ENCODE results near the gene WDTC1. TPM values are rescaled to one million over a fixed set of nuclear protein-coding genes. Genes with fewer than 3 reads are reported as not detected.

The WDTC1 gene
- total and polyA plus RNA-seq, 12 donors: 14.4 to 74.3 (median 61.6) TPM

DNA sequence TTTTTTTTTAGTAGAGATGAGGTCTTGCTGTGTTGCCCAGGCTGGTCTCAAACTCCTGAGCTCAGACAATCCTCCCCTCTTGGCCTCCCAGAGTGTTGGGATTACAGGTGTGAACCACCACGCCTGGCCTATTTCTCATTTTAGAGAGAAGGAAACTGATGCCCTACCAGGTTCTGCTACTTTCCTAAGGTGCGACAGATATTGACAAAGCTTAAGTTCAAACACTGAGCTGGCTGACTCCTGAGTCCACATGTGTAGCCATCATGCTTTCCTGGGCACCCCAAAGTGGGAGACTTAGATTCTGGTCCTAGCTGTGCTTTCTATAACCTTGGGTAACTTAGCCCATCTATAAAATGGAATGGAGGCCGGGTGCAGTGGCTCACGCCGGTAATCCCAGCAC lies 82.4 kb downstream of the WDTC1 start:
- peaks cover 0 to 3% (median 0%) of the 10 kb centered on the region in 9 donors for H3K36me3 ChIP-seq
- no peak overlapping the region for H3K27ac ChIP-seq
- ATAC-seq (no peak), DNase-seq (no peak)
- TF ChIP-seq, protein P1, sequence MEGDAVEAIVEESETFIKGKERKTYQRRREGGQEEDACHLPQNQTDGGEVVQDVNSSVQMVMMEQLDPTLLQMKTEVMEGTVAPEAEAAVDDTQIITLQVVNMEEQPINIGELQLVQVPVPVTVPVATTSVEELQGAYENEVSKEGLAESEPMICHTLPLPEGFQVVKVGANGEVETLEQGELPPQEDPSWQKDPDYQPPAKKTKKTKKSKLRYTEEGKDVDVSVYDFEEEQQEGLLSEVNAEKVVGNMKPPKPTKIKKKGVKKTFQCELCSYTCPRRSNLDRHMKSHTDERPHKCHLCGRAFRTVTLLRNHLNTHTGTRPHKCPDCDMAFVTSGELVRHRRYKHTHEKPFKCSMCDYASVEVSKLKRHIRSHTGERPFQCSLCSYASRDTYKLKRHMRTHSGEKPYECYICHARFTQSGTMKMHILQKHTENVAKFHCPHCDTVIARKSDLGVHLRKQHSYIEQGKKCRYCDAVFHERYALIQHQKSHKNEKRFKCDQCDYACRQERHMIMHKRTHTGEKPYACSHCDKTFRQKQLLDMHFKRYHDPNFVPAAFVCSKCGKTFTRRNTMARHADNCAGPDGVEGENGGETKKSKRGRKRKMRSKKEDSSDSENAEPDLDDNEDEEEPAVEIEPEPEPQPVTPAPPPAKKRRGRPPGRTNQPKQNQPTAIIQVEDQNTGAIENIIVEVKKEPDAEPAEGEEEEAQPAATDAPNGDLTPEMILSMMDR (IDR thresholded peaks at IDR 0.05): no peak
- 89 to 92% methylated on average over 5 of the region's 5 CpGs for WGBS, 2 donors
- peaks cover 0 to 13% (median 5%) of the 10 kb centered on the region in 9 donors for H3K4me1 ChIP-seq
- intact Hi-C loops (cut with DNase I): no loop called here
- H3K9me3 ChIP-seq: no peaks in the 10 kb centered on the region
- no peak overlapping the region for H3K4me3 ChIP-seq
- no peaks in the 10 kb centered on the region for H3K27me3 ChIP-seq

DNA sequence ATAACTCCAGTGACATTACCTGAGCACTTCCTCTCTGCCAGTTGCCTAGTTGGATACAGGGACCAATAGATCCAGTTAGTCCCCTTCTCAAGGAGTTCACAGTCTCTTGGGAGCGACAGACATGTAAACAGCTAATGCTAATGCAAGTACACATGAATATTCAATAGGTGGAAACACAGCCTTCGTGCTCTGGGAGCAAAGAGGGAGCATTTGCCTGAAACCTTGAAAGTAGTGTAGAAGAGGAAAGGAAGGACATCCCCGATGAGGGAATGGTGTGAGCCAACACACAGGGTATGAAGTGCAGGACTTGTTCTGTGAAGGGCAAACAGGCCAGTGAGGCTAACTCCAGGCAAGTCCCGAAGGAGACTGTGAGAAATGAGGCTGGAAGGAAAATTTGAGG lies 83.7 kb downstream of the WDTC1 start:
- Histone ChIP-seq H3K27me3 (no peaks in the 10 kb centered on the region), H3K9me3 (no peaks in the 10 kb centered on the region), H3K4me1 (peaks cover 0 to 20% (median 9%) of the 10 kb centered on the region in 9 donors), H3K36me3 (no peaks in the 10 kb centered on the region), H3K27ac (no peak overlapping the region), H3K4me3 (no peak overlapping the region)
- ATAC-seq: no peak
- 22 to 30% methylated on average over 4 of the region's 4 CpGs for WGBS, 2 donors
- TF ChIP-seq, protein P1 (IDR thresholded peaks at IDR 0.05): no peak
- intact Hi-C loops (cut with DNase I): no loop called here
- no peak for DNase-seq

DNA sequence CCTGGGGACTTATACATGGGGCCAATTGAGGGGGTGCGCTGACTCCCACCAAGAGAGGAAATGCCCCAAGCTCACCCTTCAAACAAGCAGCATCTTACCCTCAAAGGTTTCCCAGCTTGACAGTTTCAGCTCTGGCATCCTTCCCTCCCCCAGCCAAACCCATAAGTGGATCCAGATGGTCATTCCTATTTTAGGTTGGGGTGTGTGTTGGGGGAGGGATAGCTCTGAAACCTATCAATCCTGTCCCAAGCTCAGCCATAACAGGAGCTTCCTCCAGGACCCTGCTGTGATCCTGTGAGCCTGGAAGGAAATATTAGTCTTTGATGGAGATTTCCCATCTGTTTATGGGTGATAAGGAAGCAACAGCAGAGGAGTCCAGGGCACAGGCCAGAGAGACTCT lies 84.2 kb downstream of the WDTC1 start:
- ATAC-seq (no peak), DNase-seq (no peak)
- Histone ChIP-seq H3K4me3 (no peak overlapping the region), H3K4me1 (peaks cover 0 to 24% (median 14%) of the 10 kb centered on the region in 9 donors), H3K27me3 (no peaks in the 10 kb centered on the region), H3K36me3 (peaks cover 0 to under 1% (median 0%) of the 10 kb centered on the region in 9 donors), H3K27ac (no peak overlapping the region), H3K9me3 (no peaks in the 10 kb centered on the region)
- intact Hi-C loops (cut with DNase I): no loop called here
- WGBS, 2 donors: 59 to 65% methylated on average over 1 of the region's 1 CpG
- TF ChIP-seq, protein P1 (IDR thresholded peaks at IDR 0.05): no peak

DNA sequence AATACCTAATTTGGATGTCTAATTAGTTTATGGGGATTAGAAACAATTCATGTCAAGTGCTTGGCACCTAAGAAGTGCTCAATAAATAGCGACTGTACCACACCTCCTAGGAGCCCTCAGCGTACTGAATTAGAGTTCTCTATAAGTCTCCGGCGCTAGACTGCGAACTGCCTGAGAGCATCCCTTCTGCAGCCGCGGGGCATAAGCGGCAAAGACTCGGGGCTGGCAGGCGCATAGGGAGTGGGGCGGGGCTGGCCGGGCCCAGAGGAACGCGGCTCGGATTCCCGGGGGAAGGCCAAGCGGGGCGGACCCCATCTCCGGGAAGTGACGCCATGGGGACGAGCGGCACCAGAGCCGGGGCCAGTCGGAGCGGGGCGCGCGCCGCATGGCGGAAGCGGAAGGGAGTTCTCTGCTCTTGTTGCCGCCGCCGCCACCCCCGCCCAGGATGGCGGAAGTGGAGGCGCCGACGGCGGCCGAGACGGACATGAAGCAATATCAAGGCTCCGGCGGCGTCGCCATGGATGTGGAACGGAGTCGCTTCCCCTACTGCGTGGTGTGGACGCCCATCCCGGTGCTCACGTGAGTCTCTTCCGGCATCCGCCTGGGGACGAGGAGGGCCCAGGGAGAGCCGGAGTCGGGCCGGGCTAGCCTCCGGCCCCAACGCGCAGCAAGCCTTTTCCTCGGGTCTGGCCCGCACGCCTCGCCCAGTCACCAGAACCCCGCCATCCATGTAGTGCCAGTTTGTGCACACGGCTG lies 87.6 kb downstream of the WDTC1 start, which contains the start of gene TMEM222:
TSS of gene TMEM222 (plus strand) at position 351 of the 756 bp plus-strand sequence. CDS start at position 386, 35 bp downstream.
- H3K27me3 ChIP-seq: no peaks in the 10 kb centered on the region
- peaks cover 0 to 34% (median 8%) of the 10 kb centered on the region in 9 donors for H3K36me3 ChIP-seq
- intact Hi-C loops (cut with DNase I): loop anchor here in 2 of 10 donors (5.0 kb wide), 2 partner anchors 45 to 75 kb away; partner anchors contain the start of gene MAP3K6 (in 2 of the 2)
- DNase-seq (peak; percentile 97 to 98), ATAC-seq (peak; percentile 98 to 100 (median 99))
- peak within 1 kb of the TSS; percentile 81 to 96 (median 92) for H3K27ac ChIP-seq
- TF ChIP-seq, protein P1 (IDR thresholded peaks at IDR 0.05): peak in 8 of 9 donors; percentile 6 to 44 (median 26)
- no peaks in the 10 kb centered on the region for H3K9me3 ChIP-seq
- WGBS, 2 donors: 0 to 1% methylated on average over 67 of the region's 67 CpGs
- peak within 1 kb of the TSS; percentile 68 to 97 (median 86) for H3K4me3 ChIP-seq
- H3K4me1 ChIP-seq: peaks cover 5 to 57% (median 36%) of the 10 kb centered on the region in 9 donors
